H1 (cell line): ENCODE measurements around the gene POLR2M. TPM values are rescaled to one million over a fixed set of nuclear protein-coding genes. Genes with fewer than 3 reads are reported as not detected.

Experiments used
- FOSL1 ChIP-seq: IDR thresholded peaks from 2 replicates; pipeline ENCODE4 v1.6.1; 2011; ENCODE audit warnings: mild to moderate bottlenecking, low read depth, low read length, moderate library complexity; ENCODE audit not compliant: insufficient read depth
- SRF ChIP-seq: IDR thresholded peaks from 2 replicates; pipeline ENCODE4 v1.6.1; 2011; ENCODE audit warnings: mild to moderate bottlenecking, low read depth, low read length, moderate library complexity
- polyA plus RNA-seq, 7 experiments: library from polyadenylated mRNA; depleted of rRNA in 3 of 7; stranded (reverse) in 5 of 7; unstranded in 2 of 7; fragments of >200 nt in 5 of 7; fragments of 200-250 nt in 2 of 7; gene quantifications; 1 replicate in 5 of 7; 2 replicates in 1 of 7; 4 replicates in 1 of 7; pipeline versions ENCODE4 v1.2.1 to v1.2.3, GENCODE V29; 2011 to 2013; ENCODE audit warnings: missing spikeins in 2 of 7, mixed read lengths in 2 of 7
- total RNA-seq: library from RNA; stranded (reverse); fragmentation: NEBNext Ultra II Directional; extraction: Animal tissue kit (Norgen Biotek cat#: 25700); gene quantifications from 2 replicates; pipeline ENCODE4 v1.2.1, GENCODE V29; 2021
- TF ChIP-seq, protein P1 (sequence below): IDR thresholded peaks from 2 replicates; pipeline ENCODE4 v1.6.1; 2011; ENCODE audit warnings: low read depth, mild to moderate bottlenecking, low read length; ENCODE audit not compliant: insufficient read depth

Gene POLR2M
- total and polyA plus RNA-seq, 2 of the 8 experiments (the other 6 are each of a cell fraction or from before 2014, with no cell fraction given): 32.7 to 55.1 TPM

GRCh38 chr15:57680021-57680420 lies 26.5 kb upstream of the POLR2M start (continued):
- TF ChIP-seq, protein P1, sequence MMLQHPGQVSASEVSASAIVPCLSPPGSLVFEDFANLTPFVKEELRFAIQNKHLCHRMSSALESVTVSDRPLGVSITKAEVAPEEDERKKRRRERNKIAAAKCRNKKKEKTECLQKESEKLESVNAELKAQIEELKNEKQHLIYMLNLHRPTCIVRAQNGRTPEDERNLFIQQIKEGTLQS: no peak
- TF ChIP-seq FOSL1: no peak
- TF ChIP-seq SRF: no peak
